OCI-LY3 (cell line): Measurements from ENCODE around the gene VEGFC.

Experiments used
- H2AFZ ChIP-seq: fragments of 200-600, 300-600 bp; shearing (Covaris generic); 2 replicates; pipeline ENCODE4 v1.6.0; 2014; ENCODE audit warnings: antibody characterized with exemption, low read depth, low read length
- H3K27ac ChIP-seq: fragments of 200-600, 300-600 bp; sonication (generic); 2 replicates; pipeline ENCODE4 v1.5.1; 2014; ENCODE audit warnings: mild to moderate bottlenecking, low read length, moderate library complexity, mixed read lengths
- H3K27me3 ChIP-seq: fragments of 200-600, 300-600 bp; sonication (generic); 2 replicates; pipeline ENCODE4 v1.6.1; 2014; ENCODE audit warnings: low read depth, low read length, mixed read lengths
- H3K36me3 ChIP-seq: fragments of 200-600, 300-600 bp; sonication (generic); replicated peaks from 2 replicates; pipeline ENCODE3; 2014; ENCODE audit warnings: low read depth, low read length, mixed read lengths
- H3K4me1 ChIP-seq: fragments of 300-600, 200-600 bp; sonication (generic); 2 replicates; pipeline ENCODE4 v1.6.1; 2014; ENCODE audit warnings: low read length, mixed read lengths
- H3K4me2 ChIP-seq: fragments of 200-600, 300-600 bp; sonication (generic); 2 replicates; pipeline ENCODE4 v1.6.1; 2014; ENCODE audit warnings: low read length, mixed read lengths
- H3K4me3 ChIP-seq: fragments of 300-600, 200-600 bp; sonication (generic); 2 replicates; pipeline ENCODE4 v1.5.1; 2014; ENCODE audit warnings: antibody characterized with exemption, mild to moderate bottlenecking, low read length, moderate library complexity
- H3K79me2 ChIP-seq: fragments of 300-600, 200-600 bp; shearing (Covaris generic); 2 replicates; pipeline ENCODE4 v1.6.1; 2014; ENCODE audit warnings: mild to moderate bottlenecking, low read length, mixed read lengths
- H3K9ac ChIP-seq: fragments of 300-600, 200-600 bp; shearing (Covaris generic); 2 replicates; pipeline ENCODE4 v1.6.0; 2014; ENCODE audit warnings: mild to moderate bottlenecking, low read length, moderate library complexity
- H3K9me3 ChIP-seq: fragments of 200-600, 300-600 bp; shearing (Covaris generic); 2 replicates; pipeline ENCODE4 v1.6.1; 2014; ENCODE audit warnings: low read length, mixed read lengths; ENCODE audit not compliant: insufficient read depth
- H4K20me1 ChIP-seq: fragments of 200-600, 300-600 bp; sonication (generic); 2 replicates; pipeline ENCODE4 v1.6.1; 2016; ENCODE audit warnings: low read length, mixed read lengths; ENCODE audit not compliant: insufficient read depth
- EZH2phosphoT487 ChIP-seq: fragments of 200-600 bp; shearing (Covaris generic); IDR thresholded peaks from 2 replicates; pipeline ENCODE4 v1.6.1; 2018; ENCODE audit warnings: antibody characterized with exemption, mixed run types, low read depth
- TF ChIP-seq, protein P1 (sequence below): fragments of 200-600, 300-600 bp; sonication (generic); IDR thresholded peaks from 2 replicates; pipeline ENCODE4 v1.5.1; 2014; ENCODE audit warnings: antibody characterized with exemption, low read length, low read depth

Gene VEGFC

DNA sequence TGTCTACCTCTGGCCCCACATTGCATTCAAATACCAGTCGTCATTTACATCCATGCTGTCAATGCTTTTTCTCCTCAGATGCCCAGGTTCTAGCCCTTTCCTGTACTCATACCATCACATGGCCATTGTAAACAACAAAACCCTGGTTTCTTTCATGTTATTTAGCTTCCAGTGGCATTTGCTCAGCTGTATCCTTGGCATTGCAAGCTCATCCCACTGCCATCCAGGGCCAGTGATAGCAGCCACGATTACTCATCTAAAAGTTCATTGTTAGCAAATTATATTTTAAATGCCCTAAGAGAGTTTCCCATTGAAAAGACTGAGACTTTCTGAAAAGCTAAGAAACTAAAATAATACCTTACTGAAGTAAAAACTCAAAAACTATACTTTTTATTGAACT is 34.0 kb downstream of the VEGFC start:
- no peaks in the 10 kb centered on the region for H3K79me2 ChIP-seq
- no peak overlapping the region for H2AFZ ChIP-seq
- no peak overlapping the region for H3K27ac ChIP-seq
- no peaks in the 10 kb centered on the region for H3K36me3 ChIP-seq
- H3K4me3 ChIP-seq = no peak overlapping the region
- no peak for TF ChIP-seq EZH2phosphoT487
- TF ChIP-seq, protein P1, sequence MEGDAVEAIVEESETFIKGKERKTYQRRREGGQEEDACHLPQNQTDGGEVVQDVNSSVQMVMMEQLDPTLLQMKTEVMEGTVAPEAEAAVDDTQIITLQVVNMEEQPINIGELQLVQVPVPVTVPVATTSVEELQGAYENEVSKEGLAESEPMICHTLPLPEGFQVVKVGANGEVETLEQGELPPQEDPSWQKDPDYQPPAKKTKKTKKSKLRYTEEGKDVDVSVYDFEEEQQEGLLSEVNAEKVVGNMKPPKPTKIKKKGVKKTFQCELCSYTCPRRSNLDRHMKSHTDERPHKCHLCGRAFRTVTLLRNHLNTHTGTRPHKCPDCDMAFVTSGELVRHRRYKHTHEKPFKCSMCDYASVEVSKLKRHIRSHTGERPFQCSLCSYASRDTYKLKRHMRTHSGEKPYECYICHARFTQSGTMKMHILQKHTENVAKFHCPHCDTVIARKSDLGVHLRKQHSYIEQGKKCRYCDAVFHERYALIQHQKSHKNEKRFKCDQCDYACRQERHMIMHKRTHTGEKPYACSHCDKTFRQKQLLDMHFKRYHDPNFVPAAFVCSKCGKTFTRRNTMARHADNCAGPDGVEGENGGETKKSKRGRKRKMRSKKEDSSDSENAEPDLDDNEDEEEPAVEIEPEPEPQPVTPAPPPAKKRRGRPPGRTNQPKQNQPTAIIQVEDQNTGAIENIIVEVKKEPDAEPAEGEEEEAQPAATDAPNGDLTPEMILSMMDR = no peak
- H3K4me1 ChIP-seq = no peaks in the 10 kb centered on the region
- no peaks in the 10 kb centered on the region for H3K9me3 ChIP-seq
- no peaks in the 10 kb centered on the region for H3K27me3 ChIP-seq
- no peak overlapping the region for H3K9ac ChIP-seq
- no peak overlapping the region for H3K4me2 ChIP-seq
- no peaks in the 10 kb centered on the region for H4K20me1 ChIP-seq

GRCh38 chr4:176758323-176758722 is 34.4 kb downstream of the VEGFC start:
- Histone ChIP-seq H2AFZ (no peak overlapping the region), H3K9ac (no peak overlapping the region), H3K27me3 (no peaks in the 10 kb centered on the region), H3K9me3 (no peaks in the 10 kb centered on the region), H3K79me2 (no peaks in the 10 kb centered on the region), H3K4me1 (no peaks in the 10 kb centered on the region), H3K36me3 (no peaks in the 10 kb centered on the region), H3K4me2 (no peak overlapping the region), H3K4me3 (no peak overlapping the region), H4K20me1 (no peaks in the 10 kb centered on the region), H3K27ac (no peak overlapping the region)
- no peak for TF ChIP-seq EZH2phosphoT487
- TF ChIP-seq, protein P1 = no peak

GRCh38 chr4:176755613-176756012 is 37.1 kb downstream of the VEGFC start:
- no peak overlapping the region for H3K4me2 ChIP-seq
- H3K4me3 ChIP-seq = no peak overlapping the region
- no peaks in the 10 kb centered on the region for H4K20me1 ChIP-seq
- H3K9me3 ChIP-seq = no peaks in the 10 kb centered on the region
- TF ChIP-seq, protein P1 = no peak
- TF ChIP-seq EZH2phosphoT487 = no peak
- no peaks in the 10 kb centered on the region for H3K79me2 ChIP-seq
- no peaks in the 10 kb centered on the region for H3K27me3 ChIP-seq
- H3K27ac ChIP-seq = no peak overlapping the region
- H3K36me3 ChIP-seq = no peaks in the 10 kb centered on the region
- peaks cover 8% of the 10 kb centered on the region for H3K4me1 ChIP-seq
- no peak overlapping the region for H3K9ac ChIP-seq
- H2AFZ ChIP-seq = no peak overlapping the region

- Histone ChIP-seq H3K9me3 (no peaks in the 10 kb centered on the region), H2AFZ (no peak overlapping the region), H3K9ac (no peak overlapping the region), H3K79me2 (no peaks in the 10 kb centered on the region), H3K36me3 (no peaks in the 10 kb centered on the region), H3K4me1 (peaks cover 8% of the 10 kb centered on the region), H3K4me3 (no peak overlapping the region), H3K4me2 (no peak overlapping the region), H4K20me1 (no peaks in the 10 kb centered on the region), H3K27ac (no peak overlapping the region), H3K27me3 (no peaks in the 10 kb centered on the region)
- TF ChIP-seq, protein P1 = no peak
- no peak for TF ChIP-seq EZH2phosphoT487
Observed at GRCh38 chr4:176755001-176755400, 37.7 kb downstream of the VEGFC start.
